HepG2 (cell line): ENCODE data around the gene ENTHD1. TPM values are rescaled to one million over a fixed set of nuclear protein-coding genes. Genes with fewer than 3 reads are reported as not detected.

ENCODE experiments used
- ATAC-seq: fragments of 200-7000 bp; cut with Tn5 transposase; 3 replicates; pipeline ENCODE4 v1.9.1; 2020; ENCODE audit warnings: mild to moderate bottlenecking, moderate library complexity
- BruUV-seq: library from RNA; stranded (reverse); fragments of 400-500 nt; replicated peaks from 2 replicates; lab custom pipeline; 2021; lab: Mats Ljungman, UMichigan
- CTCF ChIA-PET: fragments of 300-600 bp; formaldehyde crosslinking; extraction: SDS; loops from one replicate; lab custom pipeline; 2021; ENCODE audit warnings: low total read pairs, inconsistent platforms, low intra/inter-chr PET ratio; lab: Yijun Ruan, JAX
- POLR2A ChIA-PET: fragments of 350-600 bp; sonication (Branson Sonifier 250); formaldehyde crosslinking; loops from one replicate; lab custom pipeline; 2020; ENCODE audit warnings: antibody characterized with exemption, inconsistent platforms; lab: Yijun Ruan, JAX
- DNase-seq: peaks from one replicate; pipeline ENCODE4 v3.0.0-alpha.2; 2015; ENCODE audit warnings: low spot score
- FAIRE-seq: peaks from 3 replicates; lab custom pipeline; 2011; peaks lifted over from hg19 to GRCh38; lab: Jason Lieb, UNC
- H2AFZ ChIP-seq: one replicate; pipeline ENCODE4 v1.6.1; 2011; ENCODE audit warnings: low read length, inconsistent platforms
- H3K27ac ChIP-seq: fragments of 300-600 bp; 3 replicates; pipeline ENCODE4 v1.8.0; 2011; ENCODE audit warnings: mixed run types, mild to moderate bottlenecking, mixed read lengths, low read length, inconsistent platforms; ENCODE audit not compliant: insufficient read depth; ENCODE audit errors: extremely low read length
- H3K27me3 ChIP-seq, 2 experiments: fragments of 200-600 bp in 1 of 2; 2 replicates in 1 of 2; 3 replicates in 1 of 2; pipeline versions ENCODE4 v1.6.0 to v1.8.0; 2011; ENCODE audit warnings: low read length in 2 of 2, mild to moderate bottlenecking in 2 of 2, moderate library complexity in 2 of 2, inconsistent platforms in 1 of 2; ENCODE audit not compliant: insufficient read depth in 2 of 2, control insufficient read depth in 1 of 2
- H3K36me3 ChIP-seq, 2 experiments: fragments of 200-600 bp in 1 of 2; replicated peaks in 1 of 2; 2 replicates in 1 of 2; 3 replicates in 1 of 2; pipeline versions ENCODE4 v1.5.1 to v1.8.0; 2011; ENCODE audit warnings: low read length in 2 of 2, inconsistent platforms in 1 of 2; ENCODE audit not compliant: insufficient read depth in 2 of 2, control insufficient read depth in 1 of 2
- H3K4me1 ChIP-seq: 2 replicates; pipeline ENCODE4 v1.5.1; 2012; ENCODE audit warnings: low read length, inconsistent platforms; ENCODE audit not compliant: insufficient read depth
- H3K4me2 ChIP-seq: 2 replicates; pipeline ENCODE4 v1.6.0; 2011; ENCODE audit warnings: low read depth, low read length, inconsistent platforms
- H3K4me3 ChIP-seq, 3 experiments: fragments of 200-600 bp in 1 of 3; sonication (generic), shearing (Covaris generic) in 1 of 3; replicated peaks in 1 of 3; 2 replicates each; pipeline ENCODE4 v1.5.1; 2011 to 2016; ENCODE audit warnings: low read length in 3 of 3, inconsistent platforms in 2 of 3, low read depth in 2 of 3, mild to moderate bottlenecking in 2 of 3, control low read depth in 1 of 3, mixed read lengths in 1 of 3; ENCODE audit not compliant: insufficient read depth in 1 of 3
- H3K79me2 ChIP-seq: one replicate; pipeline ENCODE4 v1.6.1; 2011; ENCODE audit warnings: low read length, inconsistent platforms; ENCODE audit not compliant: insufficient read depth
- H3K9ac ChIP-seq: 2 replicates; pipeline ENCODE4 v1.6.0; 2011; ENCODE audit warnings: mild to moderate bottlenecking, low read depth, low read length, inconsistent platforms; ENCODE audit not compliant: insufficient read depth
- H3K9me3 ChIP-seq: 2 replicates; pipeline ENCODE4 v1.5.1; 2012; ENCODE audit warnings: mild to moderate bottlenecking, low read length
- H4K20me1 ChIP-seq: 2 replicates; pipeline ENCODE4 v1.6.0; 2011; ENCODE audit warnings: inconsistent platforms, mild to moderate bottlenecking, low read length, moderate library complexity; ENCODE audit not compliant: insufficient read depth
- ETV5 ChIP-seq: IDR thresholded peaks from 2 replicates; pipeline ENCODE4 v1.6.1; 2018; ENCODE audit warnings: missing biosample characterization, missing genetic modification reagents, inconsistent platforms, borderline replicate concordance
- NFE2L2 ChIP-seq: fragments of 150-350 bp; IDR thresholded peaks from 2 replicates; pipeline ENCODE4 v1.6.1; 2014; ENCODE audit warnings: low read length
- SNRNP70 ChIP-seq: fragments of 200-400 bp; formaldehyde crosslinking; IDR thresholded peaks from 2 replicates; pipeline ENCODE4 v1.6.1; 2017; ENCODE audit warnings: mild to moderate bottlenecking, low read depth, low read length, moderate library complexity
- TAF1 ChIP-seq: sonication (generic); formaldehyde crosslinking; IDR thresholded peaks from 2 replicates; pipeline ENCODE4 v1.4.0; 2020; ENCODE audit warnings: missing genetic modification reagents
- TCF12 ChIP-seq, 2 experiments: fragments of 450-650 bp in 1 of 2; sonication (generic) in 1 of 2; formaldehyde crosslinking in 1 of 2; IDR thresholded peaks; 2 replicates each; pipeline versions ENCODE4 v1.6.1 to v1.8.0; 2017 to 2022; ENCODE audit warnings: antibody characterized with exemption in 1 of 2, mild to moderate bottlenecking in 1 of 2, missing genetic modification reagents in 1 of 2, moderate library complexity in 1 of 2
- ZNF354B ChIP-seq: sonication (generic); formaldehyde crosslinking; IDR thresholded peaks from 2 replicates; pipeline ENCODE4 v1.8.0; 2022; ENCODE audit warnings: mild to moderate bottlenecking, missing genetic modification reagents
- ZNF510 ChIP-seq: sonication (generic); formaldehyde crosslinking; IDR thresholded peaks from 2 replicates; pipeline ENCODE4 v1.4.0; 2020; ENCODE audit warnings: low read depth, mild to moderate bottlenecking, missing genetic modification reagents
- ZNF546 ChIP-seq: sonication (generic); formaldehyde crosslinking; conservative IDR thresholded peaks from 2 replicates; pipeline ENCODE4 v1.8.1; 2023; ENCODE audit warnings: mild to moderate bottlenecking, missing genetic modification reagents
- ZNF672 ChIP-seq: sonication (generic); formaldehyde crosslinking; IDR thresholded peaks from 2 replicates; pipeline ENCODE4 v1.8.1; 2022; ENCODE audit warnings: missing genetic modification reagents
- ZNF737 ChIP-seq: sonication (generic); formaldehyde crosslinking; IDR thresholded peaks from 2 replicates; pipeline ENCODE4 v1.5.0; 2020; ENCODE audit warnings: missing genetic modification reagents, mild to moderate bottlenecking, borderline replicate concordance
- ZNF776 ChIP-seq: sonication (generic); formaldehyde crosslinking; IDR thresholded peaks from 2 replicates; pipeline ENCODE4 v1.4.0; 2020; ENCODE audit warnings: mild to moderate bottlenecking, missing genetic modification reagents
- WGBS: methylation state at CpG from one replicate; pipeline ENCODE4 v1.1.6; 2017; ENCODE audit warnings: low lambda C conversion rate; 5-methylcytosine and 5-hydroxymethylcytosine counted together
- in situ Hi-C: cut with HindIII; loops from 2 replicates; pipeline ENCODE4 v1.10.0; 2017; ENCODE audit warnings: low pct_unique_long_range_greater_than_20kb; ENCODE audit not compliant: extremely low pct_ligation_motif_present
- intact Hi-C: fragments of 100-400 bp; cut with micrococcal nuclease; formaldehyde crosslinking; loops from one replicate; pipeline ENCODE4 v1.10.0; 2022; ENCODE audit not compliant: unreplicated experiment
- polyA plus RNA-seq, 8 experiments: library from polyadenylated mRNA; depleted of rRNA in 3 of 8; stranded (reverse) in 7 of 8; unstranded in 1 of 8; fragments of >200 nt; fragmentation: Illumina TruSeq in 4 of 8; extraction: Trizol in 4 of 8; gene quantifications; 2 replicates each; pipeline versions ENCODE4 v1.2.1 to v1.2.3, GENCODE V29; 2011 to 2016; ENCODE audit warnings: low read depth in 4 of 8, missing spikeins in 1 of 8, mixed read lengths in 1 of 8; ENCODE audit not compliant: insufficient read depth in 1 of 8
- total RNA-seq, 5 experiments: library from RNA; depleted of rRNA; stranded (reverse); fragments of >200 nt; fragmentation: Illumina TruSeq; extraction: Trizol; gene quantifications; 2 replicates each; pipeline ENCODE4 v1.2.3, GENCODE V29; 2016; ENCODE audit warnings: low read depth in 1 of 5
- TF ChIP-seq, protein P1 (sequence below): sonication (generic); formaldehyde crosslinking; IDR thresholded peaks from 2 replicates; pipeline ENCODE4 v1.5.1; 2020; ENCODE audit warnings: mild to moderate bottlenecking, missing genetic modification reagents, borderline replicate concordance
- TF ChIP-seq, protein P2 (sequence below), 2 experiments: sonication (generic) in 1 of 2; formaldehyde crosslinking in 1 of 2; IDR thresholded peaks; 2 replicates each; pipeline versions ENCODE4 v1.6.1 to v1.9.0; 2014 to 2022; ENCODE audit warnings: antibody characterized with exemption in 1 of 2, borderline replicate concordance in 1 of 2, inconsistent platforms in 1 of 2, low read depth in 1 of 2, missing genetic modification reagents in 1 of 2

The ENTHD1 gene
- total and polyA plus RNA-seq, 2 of the 13 experiments (the other 11 are each of a cell fraction or from before 2014, with no cell fraction given) = not detected

DNA sequence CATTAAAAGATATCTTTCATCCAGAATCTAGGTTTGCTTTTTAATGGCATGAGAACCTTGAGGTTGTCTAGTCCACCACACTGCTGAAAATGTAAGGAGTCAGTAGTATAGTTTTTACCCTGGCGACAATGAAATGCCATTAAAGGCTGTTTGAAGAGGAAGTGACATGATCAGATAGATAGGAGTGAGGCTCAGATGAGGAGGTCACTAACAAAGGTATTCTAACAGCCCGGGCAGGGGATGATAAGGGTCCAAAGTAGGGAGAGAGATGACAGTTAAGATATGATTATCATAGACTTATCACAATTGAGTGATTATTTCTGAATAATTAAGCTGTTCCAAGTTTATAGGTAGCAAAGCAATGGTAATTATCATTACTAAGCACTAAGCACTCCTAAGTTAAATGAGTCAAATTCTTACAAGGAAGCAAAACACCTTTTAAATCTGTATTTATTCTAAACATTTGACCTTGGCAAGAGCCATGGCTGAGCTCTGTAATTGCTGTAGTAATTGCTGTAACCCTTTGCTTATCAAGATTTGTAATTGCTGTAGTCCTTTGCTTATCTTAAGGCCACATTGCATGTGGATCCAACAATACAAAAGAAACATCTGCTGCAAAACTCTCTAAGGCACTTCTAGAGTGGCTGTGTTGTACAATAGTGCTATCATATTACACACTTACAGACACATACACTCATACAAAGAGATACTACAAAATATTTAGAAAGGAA lies 92.6 kb downstream of the ENTHD1 start:
- H3K27me3 ChIP-seq = no peaks in the 10 kb centered on the region; a peak in 2 of 5 replicates
- WGBS = 0% methylated on average over 2 of the region's 2 CpGs
- intact Hi-C loops = no loop called here
- H3K36me3 ChIP-seq = no peaks in the 10 kb centered on the region
- no peaks in the 10 kb centered on the region for H3K4me1 ChIP-seq
- in situ Hi-C loops = no loop called here
- H3K9ac ChIP-seq = no peak overlapping the region
- POLR2A ChIA-PET = no interaction called here
- H3K4me2 ChIP-seq = no peak overlapping the region
- no peaks in the 10 kb centered on the region for H3K79me2 ChIP-seq
- H3K9me3 ChIP-seq = peaks cover 22% of the 10 kb centered on the region
- H4K20me1 ChIP-seq = no peaks in the 10 kb centered on the region
- TF ChIP-seq ZNF672 = no peak
- TF ChIP-seq, protein P1, sequence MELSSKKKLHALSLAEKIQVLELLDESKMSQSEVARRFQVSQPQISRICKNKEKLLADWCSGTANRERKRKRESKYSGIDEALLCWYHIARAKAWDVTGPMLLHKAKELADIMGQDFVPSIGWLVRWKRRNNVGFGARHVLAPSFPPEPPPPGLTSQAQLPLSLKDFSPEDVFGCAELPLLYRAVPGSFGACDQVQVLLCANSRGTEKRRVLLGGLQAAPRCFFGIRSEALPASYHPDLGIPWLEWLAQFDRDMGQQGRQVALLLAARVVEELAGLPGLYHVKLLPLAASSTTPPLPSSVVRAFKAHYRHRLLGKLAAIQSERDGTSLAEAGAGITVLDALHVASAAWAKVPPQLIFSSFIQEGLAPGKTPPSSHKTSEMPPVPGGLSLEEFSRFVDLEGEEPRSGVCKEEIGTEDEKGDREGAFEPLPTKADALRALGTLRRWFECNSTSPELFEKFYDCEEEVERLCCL = no peak
- TF ChIP-seq ZNF737 (CRISPR knock-in tag) = no peak
- TF ChIP-seq ETV5 (CRISPR knock-in tag) = no peak
- TF ChIP-seq, protein P2, sequence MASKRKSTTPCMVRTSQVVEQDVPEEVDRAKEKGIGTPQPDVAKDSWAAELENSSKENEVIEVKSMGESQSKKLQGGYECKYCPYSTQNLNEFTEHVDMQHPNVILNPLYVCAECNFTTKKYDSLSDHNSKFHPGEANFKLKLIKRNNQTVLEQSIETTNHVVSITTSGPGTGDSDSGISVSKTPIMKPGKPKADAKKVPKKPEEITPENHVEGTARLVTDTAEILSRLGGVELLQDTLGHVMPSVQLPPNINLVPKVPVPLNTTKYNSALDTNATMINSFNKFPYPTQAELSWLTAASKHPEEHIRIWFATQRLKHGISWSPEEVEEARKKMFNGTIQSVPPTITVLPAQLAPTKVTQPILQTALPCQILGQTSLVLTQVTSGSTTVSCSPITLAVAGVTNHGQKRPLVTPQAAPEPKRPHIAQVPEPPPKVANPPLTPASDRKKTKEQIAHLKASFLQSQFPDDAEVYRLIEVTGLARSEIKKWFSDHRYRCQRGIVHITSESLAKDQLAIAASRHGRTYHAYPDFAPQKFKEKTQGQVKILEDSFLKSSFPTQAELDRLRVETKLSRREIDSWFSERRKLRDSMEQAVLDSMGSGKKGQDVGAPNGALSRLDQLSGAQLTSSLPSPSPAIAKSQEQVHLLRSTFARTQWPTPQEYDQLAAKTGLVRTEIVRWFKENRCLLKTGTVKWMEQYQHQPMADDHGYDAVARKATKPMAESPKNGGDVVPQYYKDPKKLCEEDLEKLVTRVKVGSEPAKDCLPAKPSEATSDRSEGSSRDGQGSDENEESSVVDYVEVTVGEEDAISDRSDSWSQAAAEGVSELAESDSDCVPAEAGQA (IDR thresholded peaks at IDR 0.05; ENCODE audit: low read depth) = no peak
- TF ChIP-seq, protein P2 (CRISPR knock-in tag; IDR thresholded peaks at IDR 0.05; ENCODE audit: borderline replicate concordance) = no peak
- TF ChIP-seq ZNF546 (CRISPR knock-in tag) = no peak
- no peak for TF ChIP-seq ZNF776 (CRISPR knock-in tag)
- TF ChIP-seq NFE2L2 = no peak
- TF ChIP-seq SNRNP70 = no peak
- no peak for TF ChIP-seq ZNF510 (CRISPR knock-in tag)
- TF ChIP-seq TCF12 (IDR thresholded peaks at IDR 0.05) = no peak
- TF ChIP-seq TCF12 (CRISPR knock-in tag; IDR thresholded peaks at IDR 0.05) = no peak
- TF ChIP-seq TAF1 (CRISPR knock-in tag) = no peak
- no peak for TF ChIP-seq ZNF354B (CRISPR knock-in tag)
- H2AFZ ChIP-seq = no peak overlapping the region
- no peak overlapping the region for H3K4me3 ChIP-seq
- ATAC-seq (no peak), FAIRE-seq (no peak), DNase-seq (no peak)
- CTCF ChIA-PET = no interaction called here
- no peak overlapping the region for H3K27ac ChIP-seq
- BruUV-seq = no TSS peak
